Keratinocyte (primary cell): Measurements from ENCODE around the gene WWC2.

Experiments
- CTCF ChIP-seq, 3 experiments: IDR thresholded peaks in 1 of 3; conservative IDR thresholded peaks in 1 of 3; optimal IDR thresholded peaks in 1 of 3; 2 replicates in 2 of 3; 3 replicates in 1 of 3; pipeline versions ENCODE3 to v1.5.1; 2011; ENCODE audit warnings: low read length in 3 of 3, mild to moderate bottlenecking in 3 of 3, moderate library complexity in 2 of 3, control low read depth in 1 of 3, inconsistent platforms in 1 of 3; ENCODE audit not compliant: insufficient read depth in 2 of 3; ENCODE audit errors: extremely low read depth in 1 of 3
- EZH2 ChIP-seq: IDR thresholded peaks from one replicate; pipeline ENCODE4 v1.6.1; 2012; ENCODE audit warnings: inconsistent platforms, mild to moderate bottlenecking, low read length, moderate library complexity

- TF ChIP-seq CTCF (optimal IDR thresholded peaks at IDR 0.05 in 1 of 3, IDR thresholded peaks at IDR 0.05 in 1 of 3, conservative IDR thresholded peaks at IDR 0.05 in 1 of 3; ENCODE audit: extremely low read depth in 1 of 3, insufficient read depth in 2 of 3, low read length in 3 of 3) (no peak), EZH2 (no peak)
Observed at GRCh38 chr4:183129125-183129524, 30.1 kb downstream of the WWC2 start.
